Activated B cell treated with CpG ODN at 0.5 μM for 24 hours (primary cell): ENCODE data around the gene RBM15. TPM values are rescaled to one million over a fixed set of nuclear protein-coding genes. Genes with fewer than 3 reads are reported as not detected.

Source experiments
- ATAC-seq: fragments of 200-7000 bp; cut with Tn5 transposase; one replicate; pipeline ENCODE4 v1.10.0; 2021; ENCODE audit warnings: low read depth, mild to moderate bottlenecking, moderate library complexity
- CTCF ChIA-PET: fragments of 350-600 bp; sonication (Branson Sonifier 250); formaldehyde crosslinking; loops from one replicate; lab custom pipeline; 2021; ENCODE audit warnings: antibody characterized with exemption; lab: Charles Lee
- POLR2A ChIA-PET: fragments of 350-600 bp; sonication (Branson Sonifier 250); formaldehyde crosslinking; loops from one replicate; lab custom pipeline; 2021; ENCODE audit warnings: antibody characterized with exemption; lab: Charles Lee
- DNase-seq: peaks from one replicate; pipeline ENCODE4 v3.0.0; 2022
- H3K27ac Mint-ChIP-seq: one replicate; pipeline ENCODE4 v1.8.0; 2020; ENCODE audit warnings: mixed read lengths
- H3K27me3 Mint-ChIP-seq: one replicate; pipeline ENCODE4 v1.8.0; 2021; ENCODE audit warnings: mixed read lengths
- H3K36me3 Mint-ChIP-seq: one replicate; pipeline ENCODE4 v1.8.0; 2021; ENCODE audit warnings: low read depth, mixed read lengths
- H3K4me1 Mint-ChIP-seq: one replicate; pipeline ENCODE4 v1.8.0; 2021; ENCODE audit warnings: mixed read lengths
- H3K4me3 Mint-ChIP-seq: one replicate; pipeline ENCODE4 v1.8.0; 2020; ENCODE audit warnings: mild to moderate bottlenecking, mixed read lengths
- H3K9me3 Mint-ChIP-seq: one replicate; pipeline ENCODE4 v1.8.0; 2020; ENCODE audit warnings: mixed read lengths
- intact Hi-C: fragments of 100-400 bp; cut with micrococcal nuclease; formaldehyde crosslinking; loops from one replicate; pipeline ENCODE4 v1.15.1; 2024
- total RNA-seq: library from RNA; stranded (reverse); gene quantifications from 2 replicates; pipeline ENCODE4 v1.2.3, GENCODE V29; 2022
- TF ChIP-seq, protein P1 (sequence below): fragments of 200-600 bp; IDR thresholded peaks from one replicate; pipeline ENCODE4 v1.8.0; 2022; ENCODE audit warnings: antibody characterized with exemption, mild to moderate bottlenecking

Gene RBM15
- total RNA-seq, 1 donor from 2014 or later, result 61.1 TPM

DNA sequence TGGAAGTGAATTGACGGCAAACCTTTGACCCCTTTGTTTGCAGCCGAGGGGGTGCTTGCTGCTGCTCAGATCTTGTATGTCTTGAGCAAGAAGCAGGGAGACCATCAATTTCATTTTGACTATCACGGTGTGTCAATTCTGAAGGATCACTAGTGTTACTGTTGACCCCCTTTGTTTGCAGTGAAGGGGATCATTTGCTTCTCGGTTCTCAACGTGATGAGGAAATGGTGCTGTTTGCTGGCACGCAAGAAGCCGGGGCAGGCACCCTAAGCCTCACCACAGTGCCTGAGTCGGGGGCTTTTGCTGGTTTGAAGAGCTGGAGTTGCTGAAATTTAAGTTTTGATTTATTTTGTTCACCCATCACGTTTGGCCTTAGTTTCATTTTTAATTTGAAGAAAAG lies 7.5 kb downstream of the RBM15 start:
- TF ChIP-seq, protein P1, sequence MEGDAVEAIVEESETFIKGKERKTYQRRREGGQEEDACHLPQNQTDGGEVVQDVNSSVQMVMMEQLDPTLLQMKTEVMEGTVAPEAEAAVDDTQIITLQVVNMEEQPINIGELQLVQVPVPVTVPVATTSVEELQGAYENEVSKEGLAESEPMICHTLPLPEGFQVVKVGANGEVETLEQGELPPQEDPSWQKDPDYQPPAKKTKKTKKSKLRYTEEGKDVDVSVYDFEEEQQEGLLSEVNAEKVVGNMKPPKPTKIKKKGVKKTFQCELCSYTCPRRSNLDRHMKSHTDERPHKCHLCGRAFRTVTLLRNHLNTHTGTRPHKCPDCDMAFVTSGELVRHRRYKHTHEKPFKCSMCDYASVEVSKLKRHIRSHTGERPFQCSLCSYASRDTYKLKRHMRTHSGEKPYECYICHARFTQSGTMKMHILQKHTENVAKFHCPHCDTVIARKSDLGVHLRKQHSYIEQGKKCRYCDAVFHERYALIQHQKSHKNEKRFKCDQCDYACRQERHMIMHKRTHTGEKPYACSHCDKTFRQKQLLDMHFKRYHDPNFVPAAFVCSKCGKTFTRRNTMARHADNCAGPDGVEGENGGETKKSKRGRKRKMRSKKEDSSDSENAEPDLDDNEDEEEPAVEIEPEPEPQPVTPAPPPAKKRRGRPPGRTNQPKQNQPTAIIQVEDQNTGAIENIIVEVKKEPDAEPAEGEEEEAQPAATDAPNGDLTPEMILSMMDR, result no peak
- POLR2A ChIA-PET, result interaction anchor here (0.8 to 5.0 kb wide), 2 partner anchors 8 to 37 kb away, joined by 8 to 31 read pairs; partner anchors contain the start of gene RBM15
- Mint-ChIP-seq H3K4me3 (no peak overlapping the region), H3K27me3 (no peaks in the 10 kb centered on the region), H3K4me1 (peaks cover 92% of the 10 kb centered on the region), H3K36me3 (peaks cover 74% of the 10 kb centered on the region), H3K27ac (no peak overlapping the region), H3K9me3 (no peaks in the 10 kb centered on the region)
- DNase-seq (no peak), ATAC-seq (no peak)
- CTCF ChIA-PET, result interaction anchor here (1.2 to 3.7 kb wide), 2 partner anchors 62 to 66 kb away, joined by 4 to 16 read pairs; no protein-coding TSS in a partner anchor
- intact Hi-C loops, result loop anchor here (2.0 to 10.0 kb wide), 2 partner anchors 14 to 528 kb away; partner anchors contain the start of gene CD53

DNA sequence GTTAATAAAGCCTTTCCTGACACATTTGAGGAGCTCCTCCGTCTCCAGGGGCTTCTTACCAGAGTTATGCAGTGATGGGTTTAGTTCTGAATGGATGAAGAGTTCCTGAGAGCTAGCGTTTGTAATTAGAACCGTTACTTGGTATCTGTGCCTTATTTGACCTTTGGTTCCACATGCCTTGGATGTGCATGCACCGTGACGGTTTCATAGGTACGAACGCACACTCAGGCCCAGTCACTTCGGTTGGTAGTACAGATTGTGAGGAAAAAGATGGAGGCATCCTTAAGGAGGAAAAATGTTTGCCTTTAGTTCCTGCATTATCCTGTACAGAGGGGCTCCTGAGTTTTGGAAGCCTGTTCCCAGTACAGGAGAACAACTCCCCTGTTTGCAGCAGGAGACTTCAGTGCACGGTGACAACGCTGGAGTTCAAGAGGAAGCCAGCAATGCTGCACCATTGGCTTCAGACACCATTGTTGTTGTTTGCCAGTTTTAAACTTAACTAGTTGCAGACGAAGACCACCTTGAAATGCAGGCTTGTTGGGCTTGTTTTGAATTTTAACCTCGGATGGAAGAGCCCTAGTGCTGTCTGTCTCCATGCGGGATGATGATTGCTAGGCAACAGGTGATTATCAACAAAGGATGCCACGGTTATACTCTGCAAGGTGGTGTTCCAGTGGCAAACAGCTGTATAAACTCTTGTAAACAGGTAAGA lies 8.2 kb downstream of the RBM15 start:
- TF ChIP-seq, protein P1, result no peak
- DNase-seq (no peak), ATAC-seq (no peak)
- CTCF ChIA-PET, result interaction anchor here (1.2 to 3.7 kb wide), 2 partner anchors 61 to 65 kb away, joined by 4 to 16 read pairs; no protein-coding TSS in a partner anchor
- H3K27me3 Mint-ChIP-seq, result no peaks in the 10 kb centered on the region
- no peaks in the 10 kb centered on the region for H3K9me3 Mint-ChIP-seq
- peak overlapping the region; percentile 6 for H3K27ac Mint-ChIP-seq
- peak overlapping the region; percentile 9 for H3K4me3 Mint-ChIP-seq
- H3K4me1 Mint-ChIP-seq, result peaks cover 85% of the 10 kb centered on the region
- intact Hi-C loops, result loop anchor here (2.0 to 10.0 kb wide), 2 partner anchors 13 to 527 kb away; partner anchors contain the start of gene CD53
- peaks cover 68% of the 10 kb centered on the region for H3K36me3 Mint-ChIP-seq
- POLR2A ChIA-PET, result interaction anchor here (1.9 to 5.0 kb wide), 2 partner anchors 9 to 38 kb away, joined by 6 to 31 read pairs; partner anchors contain the start of gene RBM15

DNA sequence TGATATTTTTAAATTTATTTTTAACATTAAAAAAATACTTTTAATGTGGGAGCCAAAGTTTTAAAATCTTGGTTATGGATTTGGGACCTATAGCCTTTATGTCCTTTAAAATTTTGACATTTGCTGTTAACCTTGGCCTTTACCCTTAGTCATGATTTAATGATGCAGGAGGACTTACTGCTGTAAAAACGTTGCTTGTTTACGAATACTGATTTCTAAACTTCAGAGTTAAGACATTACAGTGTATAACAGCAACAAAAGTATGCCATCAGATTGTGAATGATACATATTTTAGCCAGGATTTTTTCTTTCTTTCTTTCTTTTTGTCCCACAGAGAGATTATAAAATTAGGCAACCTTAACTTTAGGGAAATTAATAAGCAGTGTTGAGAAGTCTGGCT lies 8.9 kb downstream of the RBM15 start:
- DNase-seq (no peak), ATAC-seq (no peak)
- H3K36me3 Mint-ChIP-seq, result peaks cover 61% of the 10 kb centered on the region
- ChIA-PET CTCF (interaction anchor here (1.1 to 3.7 kb wide), 2 partner anchors 33 to 65 kb away, joined by 3 to 16 read pairs; no protein-coding TSS in a partner anchor), POLR2A (interaction anchor here (1.5 to 5.0 kb wide), 3 partner anchors 10 to 56 kb away, joined by 5 to 31 read pairs (median 6); partner anchors contain the start of gene RBM15)
- TF ChIP-seq, protein P1, result no peak
- H3K27me3 Mint-ChIP-seq, result no peaks in the 10 kb centered on the region
- H3K27ac Mint-ChIP-seq, result no peak overlapping the region
- intact Hi-C loops, result loop anchor here (10.0 kb wide), 1 partner anchor 527 kb away; the partner anchor contains the start of gene CD53
- peaks cover 78% of the 10 kb centered on the region for H3K4me1 Mint-ChIP-seq
- no peak overlapping the region for H3K4me3 Mint-ChIP-seq
- no peaks in the 10 kb centered on the region for H3K9me3 Mint-ChIP-seq

DNA sequence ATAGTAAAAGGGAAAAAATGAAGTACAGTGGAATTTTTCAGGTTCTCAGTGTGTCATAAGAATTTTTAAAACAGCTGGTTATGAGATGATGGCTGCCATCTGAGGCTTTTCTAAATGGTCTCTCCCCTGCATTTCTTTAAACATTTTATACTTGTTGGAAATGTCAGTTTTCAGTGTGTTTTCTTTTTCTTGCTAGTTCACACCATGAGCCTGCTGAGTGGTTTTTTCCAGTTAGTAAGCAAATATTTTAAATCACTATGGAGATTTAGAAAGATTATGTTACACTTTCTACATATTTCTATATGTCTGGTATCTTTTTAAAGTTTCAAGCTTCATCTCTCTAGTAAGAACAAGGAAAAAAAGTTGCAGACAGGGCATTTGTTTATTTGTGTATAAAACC lies 9.6 kb downstream of the RBM15 start:
- Mint-ChIP-seq H3K27ac (no peak overlapping the region), H3K4me1 (peaks cover 74% of the 10 kb centered on the region), H3K9me3 (no peaks in the 10 kb centered on the region), H3K27me3 (no peaks in the 10 kb centered on the region), H3K4me3 (peak overlapping the region; percentile 28), H3K36me3 (peaks cover 60% of the 10 kb centered on the region)
- no peak for ATAC-seq
- intact Hi-C loops, result loop anchor here (1.0 to 10.0 kb wide), 2 partner anchors 9 to 526 kb away; partner anchors contain the start of genes CD53 and RBM15
- TF ChIP-seq, protein P1, result no peak
- no peak for DNase-seq
- CTCF ChIA-PET, result interaction anchor here (0.7 to 3.7 kb wide), 5 partner anchors 9 to 141 kb away, joined by 3 to 16 read pairs (median 3); partner anchors contain the start of gene RBM15
- POLR2A ChIA-PET, result interaction anchor here (0.7 to 5.0 kb wide), 4 partner anchors 10 to 137 kb away, joined by 3 to 31 read pairs (median 6); partner anchors contain the start of gene RBM15
